DMS79 treated with DMSO at 0.1 percent for 48 hours (cell line): Measurements from ENCODE around the gene ASCC1.
A peak's percentile ranks its signal among the peaks of the same experiment; 100 is the strongest.

Source experiments
- DNase-seq: peaks from one replicate; lab custom pipeline; 2025; lab: John Stamatoyannopoulos, UW

ASCC1 gene

DNA sequence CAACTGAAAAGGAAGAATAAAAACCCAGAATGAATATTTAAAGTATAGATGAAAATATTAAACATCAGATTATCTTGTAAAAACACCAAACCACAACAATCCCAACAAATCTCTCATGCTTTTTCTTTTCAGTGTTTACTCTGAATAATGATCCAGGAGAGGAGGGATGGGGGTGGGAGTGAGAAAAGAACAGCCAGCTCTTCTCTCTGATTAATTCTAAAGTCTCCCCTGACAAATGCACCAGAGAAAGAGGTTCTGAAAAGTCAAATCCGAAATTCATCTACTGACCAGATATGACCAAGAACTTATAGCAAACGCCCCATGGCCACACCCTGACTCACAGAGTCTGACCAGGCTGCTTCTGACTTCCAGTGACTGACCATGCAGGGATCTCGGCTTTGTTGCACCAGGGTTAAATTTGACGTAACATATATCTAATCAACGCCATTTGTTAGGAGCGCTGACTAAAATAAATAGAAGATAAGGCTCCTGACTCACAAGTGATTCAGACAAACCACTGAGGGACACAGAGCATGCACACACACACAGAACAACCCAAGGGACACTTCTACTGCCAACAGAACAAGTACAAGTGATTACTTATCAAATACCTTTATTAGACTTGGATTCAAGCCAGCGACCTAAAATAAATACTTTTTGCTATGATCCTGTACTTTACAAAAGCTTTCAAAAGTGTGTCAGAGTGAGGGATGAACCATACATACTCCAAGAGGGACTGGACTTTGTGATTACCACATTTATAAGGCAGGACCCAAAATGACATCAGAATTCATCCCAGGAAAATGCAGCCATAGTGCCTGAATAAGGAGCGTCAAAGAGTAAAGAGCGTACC is 118.4 kb downstream of the ASCC1 start:
- DNase-seq = peak; percentile 1

DNA sequence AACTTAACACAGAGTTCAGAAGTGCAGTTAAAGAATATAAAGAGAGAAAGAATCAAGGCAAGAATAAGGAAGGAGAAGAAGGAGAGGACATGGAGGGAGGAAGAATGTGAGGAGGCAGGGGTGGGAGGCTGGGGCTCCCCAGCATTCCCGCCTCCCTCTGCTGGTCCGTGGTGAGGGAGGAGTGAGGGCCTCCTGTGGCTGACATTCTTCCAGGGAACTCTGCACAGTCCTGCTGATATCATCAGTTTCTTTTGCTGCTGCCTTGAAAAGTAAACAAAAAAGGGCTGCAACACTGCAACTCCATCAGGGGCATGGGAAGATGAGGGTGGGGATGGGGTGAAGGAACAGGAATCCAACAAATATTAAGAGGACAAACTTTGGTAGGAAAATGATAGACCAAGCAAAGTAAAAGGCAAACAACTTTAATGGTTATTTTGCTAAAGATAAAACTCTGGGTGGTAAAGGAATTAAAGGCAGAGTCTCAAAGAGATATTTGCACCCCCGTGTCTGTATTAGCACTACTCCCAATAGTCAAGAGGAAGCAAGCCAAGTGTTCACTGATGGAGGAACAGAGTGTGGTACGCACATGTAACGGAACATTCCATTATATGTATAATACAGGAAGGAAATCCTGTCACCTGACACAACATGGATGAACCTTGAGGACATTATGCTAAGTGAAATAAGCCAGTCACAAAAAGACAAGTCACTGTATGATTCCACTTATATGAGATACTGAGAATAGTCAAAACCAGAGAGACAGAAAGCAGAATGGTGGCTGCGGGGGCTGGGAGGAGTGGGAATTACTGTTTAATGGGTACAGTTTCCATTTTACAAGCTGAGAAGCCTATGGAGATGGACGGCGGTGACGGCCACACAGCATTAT is 119.7 kb downstream of the ASCC1 start:
- no peak for DNase-seq

DNA sequence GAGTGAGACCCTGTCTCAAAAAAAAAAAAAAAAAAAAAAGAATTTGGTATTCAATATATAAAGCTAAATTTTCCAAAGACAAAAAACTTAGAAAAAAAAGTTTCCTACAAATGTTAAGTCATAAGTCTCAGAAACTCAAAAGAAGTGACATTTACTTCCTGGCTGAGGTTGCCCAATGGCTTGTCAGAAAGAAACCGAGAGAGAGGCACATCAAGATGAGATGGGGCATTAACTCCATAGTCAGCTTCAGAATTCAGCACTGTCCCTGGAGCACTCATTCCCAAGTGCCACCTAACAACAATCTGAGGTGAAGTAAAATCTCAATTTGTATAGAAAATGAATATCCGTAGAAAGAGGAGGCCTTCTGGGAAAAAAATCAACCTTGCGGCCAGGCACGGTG is 120.9 kb downstream of the ASCC1 start:
- no peak for DNase-seq

DNA sequence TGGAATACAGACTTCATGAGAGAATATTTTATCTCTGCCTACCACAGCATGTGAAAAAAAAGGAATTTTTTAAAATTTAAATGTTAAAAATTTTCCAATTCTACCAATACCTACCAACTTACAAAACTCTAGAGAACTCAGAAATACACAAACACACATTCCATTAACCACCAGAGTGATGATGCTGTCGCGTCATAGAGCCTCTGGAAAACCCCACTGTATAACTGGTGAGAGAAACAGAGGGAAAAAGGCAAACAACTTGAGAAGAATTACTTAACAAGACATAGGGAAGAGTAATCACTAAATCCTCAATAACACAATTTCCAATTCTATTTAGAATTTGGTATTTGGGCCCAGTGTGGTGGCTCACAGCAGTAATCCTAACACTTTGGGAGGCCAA is 121.5 kb downstream of the ASCC1 start:
- no peak for DNase-seq

DNA sequence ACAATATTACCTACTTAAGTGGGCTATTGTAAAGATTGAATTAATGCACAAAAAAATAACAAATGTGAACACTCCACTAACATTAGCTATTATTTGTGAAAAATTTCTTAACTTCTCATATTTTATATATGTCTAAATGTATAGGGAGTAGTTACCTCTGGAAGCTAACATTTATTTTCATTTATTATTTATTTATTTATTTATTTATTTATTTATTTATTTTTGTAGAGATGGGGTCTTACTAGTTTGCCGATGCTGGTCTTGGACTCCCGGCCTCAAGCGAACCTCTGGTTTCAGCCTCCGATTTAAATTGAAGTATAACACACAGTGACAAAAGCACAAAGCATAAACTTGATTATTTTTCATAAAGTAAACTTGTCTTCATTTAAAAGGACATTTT is 122.6 kb downstream of the ASCC1 start:
- no peak for DNase-seq

DNA sequence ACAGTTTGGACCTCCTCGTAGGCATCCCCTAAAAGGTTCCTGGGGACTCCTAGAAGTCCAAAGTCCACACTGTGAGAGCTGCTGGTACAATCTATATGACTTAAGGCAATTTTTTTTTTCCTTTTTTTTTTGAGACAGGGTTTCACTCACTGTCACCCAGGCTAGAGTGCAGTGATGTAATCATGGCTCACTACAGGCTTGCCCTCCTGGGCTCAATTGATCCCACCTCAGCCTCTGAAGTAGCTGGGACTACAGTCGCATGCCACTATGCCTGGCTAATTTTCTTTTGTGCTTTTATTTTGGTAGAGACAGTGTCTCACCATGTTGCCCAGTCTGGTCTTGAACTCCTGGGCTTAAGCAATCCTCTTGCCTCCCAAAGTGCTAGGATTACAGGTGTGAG is 123.1 kb downstream of the ASCC1 start:
- DNase-seq = no peak

DNA sequence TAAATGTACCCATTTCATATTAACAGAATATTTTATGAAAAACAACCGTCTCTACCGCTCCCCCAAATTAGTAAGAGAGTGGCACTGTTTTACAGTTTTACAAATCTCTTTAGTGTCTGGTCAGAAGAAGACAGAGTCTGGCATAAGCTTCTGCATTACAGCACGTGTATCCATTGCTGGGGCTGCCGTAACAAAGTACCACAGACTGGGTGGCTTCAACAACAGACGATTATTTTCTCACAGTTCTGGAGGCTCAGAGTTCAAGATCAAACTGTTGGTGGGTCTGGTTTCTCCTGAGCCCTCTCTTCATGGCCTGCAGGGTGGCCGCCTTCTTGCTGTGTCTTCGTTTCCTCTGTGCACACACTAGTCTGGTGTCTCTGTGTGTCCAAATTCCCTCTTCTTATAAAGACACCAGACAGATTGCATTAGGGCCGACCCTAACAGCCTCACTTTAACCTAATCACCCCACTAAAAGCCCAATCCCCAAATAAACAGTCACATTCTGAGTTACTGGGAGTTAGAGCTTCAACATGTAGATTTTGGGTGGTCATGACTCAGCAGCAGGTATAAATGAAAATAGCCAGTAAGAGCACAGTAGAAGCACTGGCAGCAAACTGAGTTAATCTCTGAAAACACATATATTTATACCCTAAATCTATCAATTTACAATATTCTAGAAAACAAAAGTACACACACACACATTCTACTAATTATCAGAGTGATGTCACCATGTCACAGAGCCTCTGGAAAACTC is 123.7 kb downstream of the ASCC1 start:
- no peak for DNase-seq

DNA sequence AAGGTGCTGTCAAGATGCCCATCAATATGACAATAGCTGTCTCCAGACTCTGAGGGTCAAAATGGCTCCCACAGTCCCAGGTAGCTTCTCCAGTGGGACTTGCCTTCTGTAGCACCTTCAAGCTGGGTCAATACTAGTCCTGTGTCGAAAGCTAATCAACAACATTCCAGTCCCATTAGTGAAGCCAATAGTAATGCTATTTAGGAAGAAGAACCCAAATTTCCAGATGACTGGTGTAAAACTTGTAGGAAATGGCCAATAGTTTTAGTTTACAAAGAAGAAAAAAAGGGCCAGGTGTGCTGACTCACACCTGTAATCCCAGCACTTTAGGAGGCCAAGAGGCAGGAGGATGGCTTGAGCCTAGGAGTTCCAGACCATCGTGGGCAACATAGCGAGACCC is 125.8 kb downstream of the ASCC1 start:
- no peak for DNase-seq

DNA sequence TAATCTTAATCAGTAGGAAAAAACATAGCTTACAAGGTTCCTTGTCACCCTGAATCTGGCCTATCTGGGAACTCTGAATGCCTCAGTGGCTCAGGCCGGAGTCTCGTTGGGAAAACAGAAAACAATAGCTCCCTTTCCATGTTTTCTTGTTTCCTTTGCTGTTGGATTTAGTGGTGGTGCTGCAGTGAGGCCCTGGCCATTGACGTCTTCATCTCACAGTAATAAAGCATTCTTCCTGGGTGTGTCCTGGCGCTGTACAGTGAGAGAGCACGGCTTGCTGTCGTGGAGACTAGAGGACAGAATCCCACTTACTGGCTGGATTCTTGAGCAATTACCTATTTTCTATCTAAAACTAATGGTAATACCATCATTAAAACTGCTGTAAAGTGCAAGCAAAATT is 126.5 kb downstream of the ASCC1 start:
- no peak for DNase-seq

DNA sequence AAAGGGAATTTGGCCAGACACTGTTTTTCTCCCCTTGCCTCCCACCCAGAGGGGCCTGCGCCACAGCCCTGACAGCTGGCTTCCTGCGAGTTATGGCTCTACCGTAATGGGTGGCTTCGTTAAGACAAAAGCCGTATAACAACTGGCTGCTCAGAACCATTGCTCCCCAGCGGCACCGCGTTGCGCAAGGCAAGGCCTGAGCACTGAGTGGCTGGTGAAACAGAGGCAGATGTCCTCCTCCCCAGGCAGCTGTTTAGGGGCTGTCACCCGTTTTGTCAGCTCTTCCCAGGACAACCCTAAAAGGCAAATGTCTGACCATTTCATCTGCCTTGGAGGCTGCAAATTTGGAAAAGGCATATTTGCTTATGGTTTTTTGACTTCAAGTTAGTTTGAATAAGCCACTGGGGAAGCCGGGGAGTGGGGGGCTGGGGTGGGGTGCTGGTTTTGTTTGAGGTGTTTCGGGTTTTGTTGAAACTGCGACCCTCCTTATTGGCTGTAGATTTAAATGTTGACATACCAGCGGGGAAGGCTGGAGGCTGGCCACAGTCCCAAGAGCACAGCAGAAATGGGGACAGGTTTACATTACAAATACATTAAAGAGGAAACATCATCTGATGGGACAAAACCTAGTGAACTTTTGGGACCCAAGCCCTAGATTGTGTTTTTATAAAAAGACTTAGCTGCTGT is 127.0 kb downstream of the ASCC1 start:
- peak; percentile 7 for DNase-seq

DNA sequence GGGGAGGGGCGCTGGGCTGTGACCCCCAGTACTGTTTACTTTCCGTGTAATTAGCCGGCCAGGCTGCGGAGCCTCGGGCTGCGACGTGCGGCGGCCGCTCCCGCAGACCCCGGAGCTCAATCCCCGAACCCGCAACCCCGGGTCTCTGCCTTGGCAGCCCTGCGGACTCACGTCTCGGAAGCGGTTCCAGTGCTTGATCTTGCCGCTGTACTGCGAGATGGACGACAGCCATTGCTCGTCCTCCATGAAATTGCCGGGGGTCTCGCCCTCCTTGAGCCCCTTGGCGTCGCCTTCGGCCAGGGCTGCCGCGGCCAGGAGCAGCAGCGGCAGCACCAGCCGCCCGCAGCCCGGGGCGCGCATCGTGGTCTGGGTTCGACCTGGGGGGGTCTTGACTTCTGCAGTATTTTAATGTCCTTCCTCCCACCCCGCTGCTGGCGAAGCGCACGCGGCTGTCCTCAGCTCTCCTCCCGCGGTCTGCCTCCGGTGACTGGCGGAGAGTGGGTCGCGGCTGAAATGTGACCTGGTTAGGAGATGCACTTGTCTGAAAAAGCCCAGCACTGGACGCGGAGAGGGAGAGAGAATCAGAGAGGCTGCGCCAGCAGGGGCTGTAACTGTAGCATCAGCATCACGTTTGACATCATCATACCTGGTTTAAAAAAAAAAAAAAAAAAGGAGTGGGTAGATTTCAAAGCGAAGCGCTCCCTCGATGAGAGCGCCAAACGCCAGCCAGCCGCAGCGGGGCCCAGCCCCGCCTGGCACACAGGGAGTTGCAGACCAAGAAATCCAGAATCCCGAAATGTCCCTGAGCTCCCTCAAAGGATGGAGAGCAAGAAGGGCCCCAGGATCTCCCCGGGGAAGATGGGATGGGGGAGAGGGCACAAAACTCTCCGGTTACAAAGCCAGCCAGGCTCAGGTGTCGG is 127.8 kb downstream of the ASCC1 start, which contains the start of gene SPOCK2:
Gene SPOCK2, minus strand, starts transcription at position 583 of the 920 bp plus-strand sequence. Its CDS starts 223 bp downstream, at position 360.
- DNase-seq = no peak

DNA sequence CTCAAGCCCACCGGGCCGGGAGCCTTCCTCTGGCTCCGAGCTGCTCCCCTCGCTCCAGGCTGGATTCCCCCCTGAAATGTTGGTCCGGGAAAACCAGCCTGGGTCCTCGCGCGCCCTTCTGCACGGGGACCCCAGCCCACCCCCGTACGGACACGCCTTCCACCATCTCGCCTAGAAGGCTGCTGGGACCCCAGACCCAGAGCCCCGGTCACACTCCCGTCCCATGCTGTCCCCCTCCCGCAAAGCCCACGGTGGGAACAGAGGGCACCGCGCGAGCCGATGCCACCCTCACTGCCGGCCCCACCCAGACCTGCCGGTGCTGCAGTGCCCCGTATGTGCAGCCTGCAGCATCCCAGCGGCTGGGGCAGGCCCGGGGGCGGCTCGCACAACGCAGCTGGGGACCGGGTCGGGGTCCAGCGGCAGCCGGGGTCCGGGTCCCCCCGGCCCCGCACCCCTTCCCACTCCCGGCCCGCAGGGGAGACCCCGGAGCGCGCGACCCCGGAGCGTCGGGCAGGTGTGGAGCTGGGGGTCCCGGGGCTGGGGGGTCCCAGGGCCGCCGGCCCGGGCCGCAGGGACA is 128.6 kb downstream of the ASCC1 start:
- no peak for DNase-seq

DNA sequence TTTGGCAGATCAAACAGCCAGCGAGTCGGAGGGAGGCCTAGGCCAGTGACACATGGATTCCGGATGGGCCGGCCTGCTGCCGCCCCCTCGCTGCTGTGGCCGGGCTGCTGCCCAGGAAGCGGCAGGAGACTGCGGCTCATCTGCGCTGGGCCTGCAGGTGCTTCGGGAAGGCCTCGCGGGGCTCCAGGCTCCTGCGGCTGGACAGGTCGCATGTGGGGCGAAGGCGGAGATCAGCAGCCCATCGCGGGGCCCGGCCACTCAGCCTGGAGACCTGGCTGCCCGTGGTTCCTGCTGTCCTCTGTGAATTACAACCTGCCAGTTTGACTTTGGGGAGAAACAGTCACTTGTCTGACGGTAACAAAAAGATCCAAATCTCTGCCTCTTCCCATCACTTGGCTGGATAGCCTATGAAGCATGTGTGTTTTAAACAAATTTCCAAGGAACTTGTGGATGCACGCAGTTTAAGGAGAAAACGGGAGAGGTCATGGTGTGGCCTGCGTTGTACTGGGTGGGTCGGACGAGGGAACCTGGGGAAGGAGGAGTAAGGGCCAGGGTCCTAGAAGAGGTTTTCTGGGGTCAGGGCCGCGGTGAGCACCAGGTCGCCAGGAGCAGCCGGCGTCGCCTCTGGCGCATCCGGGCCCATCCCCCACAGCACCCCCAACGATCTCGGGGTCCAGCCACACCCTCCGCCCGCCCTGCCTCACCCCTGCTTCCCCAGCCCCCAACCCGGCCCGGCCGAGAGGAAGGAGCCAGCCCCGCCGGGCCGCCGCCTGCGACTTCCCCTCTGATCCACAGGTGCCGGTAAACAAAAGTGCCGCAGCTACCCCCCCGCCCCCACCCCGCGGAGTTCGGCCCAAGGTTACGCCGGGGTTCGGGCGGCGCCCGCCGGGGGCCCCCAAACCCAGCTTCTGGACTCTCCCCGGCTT is 129.3 kb downstream of the ASCC1 start:
- no peak for DNase-seq

DNA sequence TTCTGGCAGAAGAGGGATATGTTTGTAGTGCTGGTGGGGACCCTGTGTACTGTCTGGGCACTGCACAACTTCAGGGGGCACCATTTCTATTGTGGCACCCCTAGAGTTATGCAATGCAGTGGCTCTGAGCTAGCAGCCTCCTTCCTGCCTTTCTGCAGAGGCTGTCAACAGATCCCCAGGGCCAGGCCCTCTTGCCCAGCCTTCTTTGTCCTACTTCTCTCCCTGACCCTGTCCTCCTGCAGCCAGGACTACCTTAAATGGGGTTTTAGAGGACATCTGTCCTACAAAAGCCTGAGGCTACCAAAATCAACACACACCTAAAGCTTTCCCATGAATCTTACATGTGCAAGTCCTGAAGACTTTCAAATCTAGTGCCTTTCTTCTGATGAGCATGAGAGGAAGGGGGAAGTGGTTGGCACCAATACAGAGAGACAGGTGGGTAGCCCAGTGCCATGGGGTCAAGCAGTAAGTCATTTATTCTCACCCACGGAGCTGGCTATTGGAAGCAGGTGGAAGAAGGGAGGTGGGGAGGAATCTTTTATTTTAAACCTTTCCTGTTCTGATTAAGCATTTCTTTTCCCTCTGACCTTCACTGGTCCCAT is 130.1 kb downstream of the ASCC1 start:
- no peak for DNase-seq

DNA sequence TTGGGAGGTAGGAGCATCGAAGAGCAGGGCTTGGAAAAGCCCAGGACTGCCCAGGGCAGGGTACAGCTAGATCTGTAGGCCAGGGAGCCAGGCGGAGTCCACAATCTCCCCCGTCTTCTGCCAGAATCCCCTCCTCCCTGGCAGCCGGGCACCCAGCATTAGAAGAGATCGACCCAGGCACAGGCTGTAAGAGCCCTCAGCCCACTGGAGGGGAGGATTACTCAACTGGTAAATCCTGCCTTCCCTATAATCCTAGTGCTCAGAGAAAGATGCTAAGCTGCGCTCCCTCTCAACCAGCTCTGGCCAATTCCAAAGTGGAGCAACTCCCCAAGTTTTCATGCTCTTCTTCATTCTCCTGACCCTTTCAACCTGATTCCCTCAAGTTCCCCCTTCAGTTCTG is 130.9 kb downstream of the ASCC1 start:
- no peak for DNase-seq

DNA sequence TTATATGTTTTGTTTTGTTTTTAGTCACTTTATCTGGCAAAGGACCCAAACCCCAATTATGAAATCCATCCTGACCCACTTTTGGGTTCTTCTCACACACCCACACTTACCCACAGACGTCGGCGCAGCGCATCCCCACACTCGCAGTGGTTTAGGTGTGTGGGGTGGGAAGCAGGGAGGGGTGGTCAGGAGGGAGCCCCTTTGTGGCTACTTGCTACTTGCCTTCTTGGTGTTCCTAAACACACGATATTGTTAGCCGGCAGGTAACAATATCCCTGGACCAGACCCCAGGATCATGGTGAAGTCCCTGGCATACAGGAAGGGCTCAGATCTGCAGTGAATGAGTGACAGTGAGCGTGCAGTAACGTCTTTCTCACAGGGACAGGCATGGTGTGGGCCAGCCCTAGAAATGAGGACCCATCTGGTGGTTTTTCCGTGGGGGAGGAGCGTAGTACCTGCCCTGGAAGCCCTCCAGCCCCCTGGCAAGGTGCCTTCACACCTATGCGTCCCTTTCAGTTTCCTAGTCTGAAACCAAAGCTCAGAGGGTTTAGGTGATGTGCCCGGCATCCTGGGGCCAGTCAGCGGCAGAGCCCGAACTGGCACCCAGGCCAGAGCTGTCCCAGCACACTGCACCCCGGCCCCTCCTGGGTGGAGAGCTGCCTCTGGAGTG is 132.2 kb downstream of the ASCC1 start:
- DNase-seq = no peak

DNA sequence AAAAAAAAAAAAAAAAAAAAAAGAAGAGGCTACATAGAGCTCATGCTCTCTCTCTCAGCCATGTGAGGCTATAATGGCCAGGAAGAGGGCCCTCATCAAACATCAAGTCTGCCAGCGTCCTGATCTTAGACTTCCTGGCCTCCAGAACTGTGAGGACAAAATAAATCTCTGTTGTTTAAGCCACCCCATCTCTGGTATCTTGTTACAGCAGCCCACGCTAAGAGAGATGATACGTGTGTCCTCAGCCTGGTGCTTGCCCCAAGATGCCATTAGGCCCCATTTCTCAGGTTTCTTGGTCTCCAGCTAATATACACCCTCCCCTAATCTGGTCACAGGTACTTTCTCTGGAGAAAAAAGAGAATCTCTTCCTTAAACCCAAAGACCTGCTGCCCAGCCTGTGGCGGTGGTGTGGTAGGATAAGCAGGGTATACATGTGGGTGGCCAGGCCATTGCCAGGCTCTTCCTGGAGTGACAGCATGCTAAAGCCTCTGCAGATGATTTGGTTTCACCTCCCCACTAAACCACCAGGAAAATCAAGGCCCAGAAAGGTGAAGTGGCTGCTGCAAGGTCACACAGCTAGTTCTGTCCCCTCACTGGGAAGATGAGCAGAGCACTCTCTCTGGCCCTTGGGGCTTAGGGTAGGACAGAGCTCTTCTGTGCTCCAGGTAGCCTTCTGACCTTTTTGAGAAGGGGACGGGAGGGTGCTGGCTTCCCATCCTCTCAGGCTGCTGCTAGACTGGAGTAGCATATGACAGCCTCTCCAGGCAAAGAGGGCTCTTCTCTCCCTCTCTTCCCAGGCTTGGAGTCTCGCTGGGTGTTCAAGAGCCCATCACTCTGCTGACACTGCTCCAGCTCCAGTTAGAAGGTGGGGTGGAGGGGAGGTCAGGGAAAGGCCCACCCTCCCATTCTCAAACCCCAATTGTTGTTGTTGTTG is 133.0 kb downstream of the ASCC1 start:
- no peak for DNase-seq
